Amniotic epithelial cell (primary cell): ENCODE data around the gene MYADML2.

Source experiments
- DNase-seq: peaks from one replicate; pipeline ENCODE4 v3.0.0-alpha.2; 2010; ENCODE audit warnings: low read depth

Gene MYADML2

DNA sequence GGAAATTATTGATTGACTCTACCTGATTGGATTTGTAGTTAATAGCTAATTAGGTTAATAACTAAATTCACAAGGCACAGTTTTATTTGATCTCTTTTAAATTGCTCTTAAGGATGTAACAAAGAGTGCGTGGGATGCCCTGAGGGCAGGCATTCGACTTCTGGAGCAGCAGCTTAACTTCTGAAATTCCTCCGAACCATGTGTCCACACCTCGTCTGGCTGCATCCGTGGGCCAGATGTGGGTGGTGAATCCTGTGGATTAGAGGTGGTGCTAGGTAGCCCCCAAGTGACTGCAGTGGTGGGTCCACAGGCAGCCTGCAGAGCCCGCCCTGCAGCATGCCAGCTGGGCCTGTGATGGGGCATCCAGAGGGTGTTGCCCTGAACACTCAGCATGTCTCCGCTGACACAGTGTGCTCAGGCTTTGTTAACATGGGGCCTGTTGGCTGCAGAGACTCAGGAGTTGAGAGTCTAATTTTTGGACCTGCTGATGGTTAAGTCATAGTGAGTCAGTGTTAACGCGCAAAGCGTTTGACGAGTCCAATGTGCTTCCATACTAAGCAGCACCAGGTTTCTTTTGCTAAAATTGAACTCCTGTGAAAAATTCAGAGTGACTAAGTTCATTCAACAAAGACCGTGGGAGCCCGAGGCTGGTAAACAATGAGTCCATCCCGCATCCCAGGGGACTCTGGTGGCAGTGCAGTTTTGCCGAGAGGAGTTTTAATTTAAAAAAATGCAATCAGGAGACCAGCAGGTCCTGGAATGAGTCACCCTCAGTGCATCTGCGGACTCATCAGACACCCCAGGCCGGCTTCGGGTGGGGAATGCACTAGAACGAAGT is 48.8 kb downstream of the MYADML2 start:
- DNase-seq, result peak; percentile 25

DNA sequence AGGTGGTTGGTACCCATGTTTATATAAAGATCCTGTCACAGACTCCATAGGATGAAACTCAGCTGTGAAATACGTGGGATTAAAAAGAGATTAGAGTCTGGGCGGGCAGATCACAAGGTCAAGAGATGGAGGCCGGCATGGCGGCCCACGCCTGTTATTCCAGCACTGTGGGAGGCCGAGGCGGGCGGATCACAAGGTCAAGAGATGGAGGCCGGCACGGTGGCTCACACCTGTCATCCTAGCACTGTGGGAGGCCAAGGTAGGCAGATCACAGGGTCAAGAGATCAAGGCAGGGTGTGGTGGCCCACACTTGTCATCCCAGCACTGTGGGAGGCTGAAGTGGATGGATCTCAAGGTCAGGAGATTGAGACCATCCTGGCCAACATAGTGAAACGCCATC is 51.6 kb downstream of the MYADML2 start:
- no peak for DNase-seq

GRCh38 chr17:81891303-81891552 is 55.8 kb downstream of the MYADML2 start:
- DNase-seq, result no peak

- no peak for DNase-seq
These were observed 56.4 kb downstream of the MYADML2 start for GRCh38 chr17:81890447-81891302.
